ENCODE measurements around the gene MFGE8.

The MFGE8 gene

DNA sequence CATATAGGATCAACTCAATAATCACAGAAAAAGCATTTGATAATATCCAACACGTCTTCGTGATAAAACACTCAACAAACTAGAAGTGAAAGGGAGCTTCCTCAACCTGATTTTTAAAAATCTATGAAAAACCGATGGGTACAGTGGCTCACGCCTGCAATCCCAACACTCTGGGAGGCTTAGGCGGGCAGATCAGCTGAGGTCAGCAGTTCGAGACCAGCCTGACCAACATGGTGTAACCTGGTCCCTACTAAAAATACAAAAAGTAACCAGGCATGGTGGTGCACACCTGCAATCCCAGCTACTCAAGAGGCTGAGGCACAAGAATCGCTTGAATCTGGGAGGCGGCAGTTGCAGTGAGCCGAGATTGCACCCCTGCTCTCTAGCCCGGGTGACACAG lies 2.2 kb upstream of the MFGE8 start:
- H3K9me3 ChIP-seq (ENCODE audit: low read length), result no peaks in the 10 kb centered on the region
- no peak overlapping the region for H3K27ac ChIP-seq (ENCODE audit: low read depth, low read length)

DNA sequence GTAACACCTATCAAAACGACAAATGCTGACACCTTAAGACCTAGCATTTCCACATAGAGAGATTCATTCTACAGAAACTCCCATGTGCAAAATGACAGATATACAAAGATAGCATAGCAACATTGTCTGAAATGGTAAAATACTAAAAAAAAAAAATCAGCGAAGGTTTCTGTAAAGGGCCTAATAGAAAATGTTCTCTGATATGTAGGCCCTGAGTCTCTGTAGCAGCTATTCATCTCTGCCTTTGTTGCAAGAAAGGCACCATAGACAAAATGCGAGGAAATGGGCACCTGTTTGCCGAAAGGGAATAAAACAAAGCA lies 631 bp upstream of the MFGE8 start:
- Histone ChIP-seq H3K9me3 (ENCODE audit: low read length) (no peaks in the 10 kb centered on the region), H3K36me3 (ENCODE audit: insufficient read depth, low read length) (no peaks in the 10 kb centered on the region), H3K27me3 (ENCODE audit: control insufficient read depth in 1 of 2, insufficient read depth in 2 of 2, low read length in 2 of 2) (no peaks in the 10 kb centered on the region), H3K4me1 (ENCODE audit: insufficient read depth, low read length) (peaks cover 10% of the 10 kb centered on the region), H3K9ac (ENCODE audit: low read length) (no peak overlapping the region), H3K4me3 (ENCODE audit: low read depth in 1 of 2, low read length in 2 of 2) (peak overlapping the region in 1 of 2 donors; percentile 59), H3K27ac (ENCODE audit: low read depth, low read length) (no peak overlapping the region)

More for the DNA sequence above, 2.2 kb upstream of the MFGE8 start:
- H3K36me3 ChIP-seq (ENCODE audit: insufficient read depth, low read length), result no peaks in the 10 kb centered on the region
- H3K9ac ChIP-seq (ENCODE audit: low read length), result no peak overlapping the region
- H3K27me3 ChIP-seq (ENCODE audit: control insufficient read depth in 1 of 2, insufficient read depth in 2 of 2, low read length in 2 of 2), result no peaks in the 10 kb centered on the region
- H3K4me3 ChIP-seq (ENCODE audit: low read depth in 1 of 2, low read length in 2 of 2), result no peak overlapping the region
- no peaks in the 10 kb centered on the region for H3K4me1 ChIP-seq (ENCODE audit: insufficient read depth, low read length)

DNA sequence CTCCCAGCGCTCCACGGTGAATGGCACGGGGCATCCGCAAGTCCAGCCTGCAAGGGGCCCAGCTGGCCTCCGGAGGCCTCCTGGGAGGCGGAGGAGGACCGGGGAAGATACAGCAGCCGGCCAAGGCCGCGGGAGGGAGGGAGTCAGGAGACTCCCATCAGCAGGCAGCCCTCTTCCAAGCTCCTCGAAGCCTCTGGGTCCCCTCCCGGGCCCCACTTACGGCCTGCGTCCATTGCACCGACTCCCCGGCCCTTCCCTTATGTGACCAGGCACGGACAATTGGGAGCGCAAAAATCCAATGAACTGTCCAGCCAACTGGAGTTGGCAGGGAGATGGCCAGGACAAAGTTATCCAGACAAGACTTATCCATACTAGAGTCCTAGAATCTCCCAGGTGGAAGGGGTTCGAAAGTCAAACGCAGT lies 668 bp downstream of the MFGE8 start:
- peak overlapping the region; percentile 58 for H3K27ac ChIP-seq (ENCODE audit: low read depth, low read length)

DNA sequence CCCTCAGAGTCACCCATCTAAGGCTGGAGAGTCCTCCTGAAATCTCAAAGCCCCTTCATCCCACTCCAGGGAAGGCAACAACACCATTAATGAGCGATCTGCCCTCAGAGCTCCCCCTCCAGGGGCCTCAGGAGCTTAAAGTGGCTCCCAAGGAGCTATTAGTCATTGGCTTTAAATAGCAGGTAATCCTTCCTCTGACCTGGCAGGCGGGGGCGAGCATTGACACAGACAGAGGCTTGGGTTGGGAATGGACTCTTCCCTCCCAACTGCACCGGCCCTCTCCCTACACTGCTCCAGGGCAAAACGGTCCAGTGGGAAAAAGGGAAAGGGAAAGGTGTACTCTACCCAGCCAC lies 1.4 kb downstream of the MFGE8 start:
- H3K36me3 ChIP-seq (ENCODE audit: insufficient read depth, low read length), result no peaks in the 10 kb centered on the region
- peaks cover 10% of the 10 kb centered on the region for H3K4me1 ChIP-seq (ENCODE audit: insufficient read depth, low read length)
- H3K27me3 ChIP-seq (ENCODE audit: control insufficient read depth in 1 of 2, insufficient read depth in 2 of 2, low read length in 2 of 2), result no peaks in the 10 kb centered on the region
- H3K9me3 ChIP-seq (ENCODE audit: low read length), result no peaks in the 10 kb centered on the region
- H3K9ac ChIP-seq (ENCODE audit: low read length), result no peak overlapping the region
- H3K4me3 ChIP-seq (ENCODE audit: low read depth in 1 of 2, low read length in 2 of 2), result peak overlapping the region in 1 of 2 donors; percentile 59
- H3K27ac ChIP-seq (ENCODE audit: low read depth, low read length), result no peak overlapping the region

More for the DNA sequence above, 668 bp downstream of the MFGE8 start:
- H3K9me3 ChIP-seq (ENCODE audit: low read length), result no peaks in the 10 kb centered on the region
- H3K36me3 ChIP-seq (ENCODE audit: insufficient read depth, low read length), result no peaks in the 10 kb centered on the region
- H3K9ac ChIP-seq (ENCODE audit: low read length), result peak overlapping the region; percentile 18
- no peaks in the 10 kb centered on the region for H3K27me3 ChIP-seq (ENCODE audit: control insufficient read depth in 1 of 2, insufficient read depth in 2 of 2, low read length in 2 of 2)
- peak overlapping the region; percentile 59 to 94 for H3K4me3 ChIP-seq (ENCODE audit: low read depth in 1 of 2, low read length in 2 of 2)
- H3K4me1 ChIP-seq (ENCODE audit: insufficient read depth, low read length), result peaks cover 10% of the 10 kb centered on the region

DNA sequence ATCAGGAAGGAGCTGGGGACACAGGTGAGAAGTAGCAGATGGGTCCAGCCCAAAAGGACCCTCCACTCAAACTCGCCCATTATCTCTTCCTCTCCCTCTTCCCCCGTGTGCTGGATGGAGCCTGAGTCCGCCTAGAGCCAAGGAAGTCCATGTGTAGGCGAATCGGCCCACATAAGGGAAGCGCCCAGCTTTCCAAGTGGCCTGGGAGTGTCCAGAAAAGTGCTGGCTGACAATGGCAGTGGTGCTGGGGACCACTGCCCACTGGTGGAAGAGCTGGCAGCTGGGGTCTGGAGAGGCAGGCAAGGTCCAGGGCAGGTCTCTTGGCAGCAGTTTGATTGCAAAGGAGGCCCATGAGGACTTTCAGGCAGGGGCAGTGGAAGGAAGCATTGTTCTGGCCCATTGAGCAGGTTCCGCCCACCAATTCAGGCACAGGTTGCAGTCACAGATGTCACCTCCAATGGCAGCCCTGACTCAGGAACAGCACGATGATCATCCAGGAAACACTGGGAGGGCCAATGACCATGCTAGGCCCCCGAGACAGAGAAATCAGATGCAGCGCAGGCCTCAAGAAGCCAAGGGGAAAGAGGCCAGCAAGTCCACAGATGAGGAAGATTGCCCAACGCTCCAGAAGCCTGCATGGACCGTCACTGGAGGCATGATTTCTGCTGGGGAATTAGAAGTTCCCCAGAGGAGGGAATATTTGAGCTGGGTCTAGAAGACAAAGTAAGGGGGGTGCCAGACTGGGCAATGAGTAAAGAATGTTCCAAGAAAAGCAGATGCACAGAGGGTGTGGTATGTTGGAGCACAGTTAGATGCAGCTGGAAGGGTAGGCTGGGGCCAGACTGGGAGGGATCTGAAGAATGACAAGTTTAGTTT lies 3.0 kb downstream of the MFGE8 start:
- Histone ChIP-seq H3K4me1 (ENCODE audit: insufficient read depth, low read length) (peaks cover 13% of the 10 kb centered on the region), H3K4me3 (ENCODE audit: low read depth in 1 of 2, low read length in 2 of 2) (no peak overlapping the region)

DNA sequence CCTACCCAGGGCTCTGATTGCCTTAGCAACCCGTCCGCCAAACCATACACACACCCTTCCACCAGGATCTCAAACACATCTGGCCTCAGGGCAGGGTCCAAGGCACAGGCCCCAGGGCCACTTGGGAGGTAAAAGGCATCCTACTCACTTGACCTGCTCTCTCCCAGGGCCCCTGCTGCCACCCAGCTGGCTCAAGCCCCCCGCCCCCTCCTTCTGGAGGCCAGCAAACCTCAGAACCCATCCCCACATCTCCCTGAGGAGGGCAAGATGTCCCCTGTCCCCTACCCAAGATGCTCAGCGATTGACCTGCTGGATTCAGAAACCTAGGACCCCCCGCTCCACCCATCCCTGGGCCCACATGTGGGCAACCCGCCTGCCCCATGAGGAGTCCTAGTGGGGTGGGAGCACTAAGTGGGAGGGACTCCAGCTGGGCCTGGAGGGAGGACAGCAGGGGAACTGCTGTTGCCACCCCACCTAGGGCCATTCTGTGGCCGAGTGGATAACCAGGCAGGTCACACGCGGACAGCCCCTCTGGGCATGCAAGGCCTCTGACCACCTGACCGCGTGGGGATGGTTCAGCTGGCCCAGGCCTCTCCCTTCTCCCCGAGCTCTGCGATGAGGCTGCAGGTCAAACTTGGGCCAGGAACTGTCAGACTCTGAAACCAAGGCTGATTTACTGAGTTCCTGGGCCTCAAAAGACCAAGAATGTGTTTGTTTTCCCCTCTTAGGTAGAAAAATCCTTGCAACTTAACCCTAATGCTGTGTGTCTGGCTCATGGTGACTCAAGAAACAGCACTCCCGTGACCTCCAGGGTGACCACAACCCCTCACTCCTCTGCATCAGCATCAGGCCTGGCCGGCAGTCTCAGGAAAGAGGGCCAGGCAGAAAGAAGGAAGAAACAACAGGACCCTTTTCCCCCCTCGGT lies 4.2 kb downstream of the MFGE8 start:
- no peaks in the 10 kb centered on the region for H3K27me3 ChIP-seq (ENCODE audit: control insufficient read depth in 1 of 2, insufficient read depth in 2 of 2, low read length in 2 of 2)
- no peak overlapping the region for H3K27ac ChIP-seq (ENCODE audit: low read depth, low read length)
- no peak overlapping the region for H3K9ac ChIP-seq (ENCODE audit: low read length)
- H3K36me3 ChIP-seq (ENCODE audit: insufficient read depth, low read length), result peaks cover 9% of the 10 kb centered on the region
- H3K9me3 ChIP-seq (ENCODE audit: low read length), result no peaks in the 10 kb centered on the region
- peaks cover 23% of the 10 kb centered on the region for H3K4me1 ChIP-seq (ENCODE audit: insufficient read depth, low read length)
- H3K4me3 ChIP-seq (ENCODE audit: low read depth in 1 of 2, low read length in 2 of 2), result no peak overlapping the region

More for the DNA sequence above, 3.0 kb downstream of the MFGE8 start:
- Histone ChIP-seq H3K9ac (ENCODE audit: low read length) (no peak overlapping the region), H3K27me3 (ENCODE audit: control insufficient read depth in 1 of 2, insufficient read depth in 2 of 2, low read length in 2 of 2) (no peaks in the 10 kb centered on the region), H3K27ac (ENCODE audit: low read depth, low read length) (no peak overlapping the region), H3K9me3 (ENCODE audit: low read length) (no peaks in the 10 kb centered on the region), H3K36me3 (ENCODE audit: insufficient read depth, low read length) (peaks cover 9% of the 10 kb centered on the region)

DNA sequence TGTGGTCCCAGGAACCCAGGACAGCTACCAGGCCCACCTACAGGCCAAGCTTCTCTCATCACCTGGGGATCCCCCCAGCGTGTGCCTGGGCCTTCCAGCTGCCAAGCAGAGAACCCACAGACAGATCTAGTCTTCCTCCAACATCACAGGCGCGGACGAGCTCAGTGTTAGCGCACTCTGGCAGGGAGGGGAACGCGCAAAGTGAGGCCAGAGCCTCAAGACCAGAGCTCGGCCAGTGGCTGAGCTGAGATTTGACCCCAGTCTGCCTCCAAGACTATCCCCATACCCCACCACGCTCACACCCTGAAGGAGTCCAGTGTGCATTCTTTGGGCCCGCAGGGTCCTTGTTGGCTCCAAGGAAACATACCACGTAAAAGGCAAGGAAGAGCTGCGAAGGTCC lies 5.1 kb downstream of the MFGE8 start:
- Histone ChIP-seq H3K4me3 (ENCODE audit: low read depth in 1 of 2, low read length in 2 of 2) (no peak overlapping the region), H3K9ac (ENCODE audit: low read length) (no peak overlapping the region), H3K27ac (ENCODE audit: low read depth, low read length) (no peak overlapping the region), H3K4me1 (ENCODE audit: insufficient read depth, low read length) (peaks cover 23% of the 10 kb centered on the region), H3K36me3 (ENCODE audit: insufficient read depth, low read length) (peaks cover 10% of the 10 kb centered on the region), H3K27me3 (ENCODE audit: control insufficient read depth in 1 of 2, insufficient read depth in 2 of 2, low read length in 2 of 2) (no peaks in the 10 kb centered on the region), H3K9me3 (ENCODE audit: low read length) (no peaks in the 10 kb centered on the region)

DNA sequence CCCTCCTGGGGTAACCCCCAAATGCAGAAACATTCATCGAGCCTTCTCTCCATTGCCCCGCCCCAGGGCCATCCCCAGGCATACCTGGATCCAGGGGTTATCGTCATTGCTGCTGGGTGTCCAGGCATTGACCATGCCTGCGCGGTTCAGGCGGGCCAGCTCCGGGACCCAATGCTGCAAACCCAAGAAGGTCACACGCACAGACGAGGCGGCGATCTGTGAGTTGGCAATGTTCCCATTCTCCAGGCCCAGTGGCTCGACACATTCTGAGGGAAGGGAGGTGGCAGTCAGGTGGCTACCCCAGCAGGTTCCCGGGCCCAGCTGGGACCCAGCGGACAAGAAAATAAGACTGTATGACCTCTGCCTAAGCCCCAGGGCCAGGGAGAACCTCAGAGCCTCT lies 6.1 kb downstream of the MFGE8 start:
- Histone ChIP-seq H3K27ac (ENCODE audit: low read depth, low read length) (no peak overlapping the region), H3K27me3 (ENCODE audit: control insufficient read depth in 1 of 2, insufficient read depth in 2 of 2, low read length in 2 of 2) (no peaks in the 10 kb centered on the region)

DNA sequence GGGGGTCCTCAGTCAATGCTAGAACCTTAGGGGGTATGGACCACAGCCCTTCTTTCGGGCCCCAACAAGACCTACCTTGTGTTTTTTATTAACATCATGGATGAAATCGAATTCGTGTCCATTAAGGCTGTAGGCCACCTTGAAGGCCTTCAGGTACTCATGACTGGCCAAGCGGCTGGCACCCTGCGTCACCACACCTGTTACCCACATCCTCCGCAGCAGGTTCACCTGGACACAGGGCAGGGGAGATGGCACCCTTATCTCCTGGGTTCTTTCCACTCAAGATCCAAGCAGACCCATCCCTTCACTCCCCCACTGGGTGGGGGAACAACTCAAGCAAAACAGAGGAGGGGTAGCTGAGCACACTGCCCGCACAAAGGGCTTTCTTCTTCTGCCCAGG lies 6.6 kb downstream of the MFGE8 start:
- Histone ChIP-seq H3K27ac (ENCODE audit: low read depth, low read length) (no peak overlapping the region), H3K9me3 (ENCODE audit: low read length) (no peaks in the 10 kb centered on the region), H3K4me1 (ENCODE audit: insufficient read depth, low read length) (peaks cover 23% of the 10 kb centered on the region), H3K36me3 (ENCODE audit: insufficient read depth, low read length) (peaks cover 19% of the 10 kb centered on the region), H3K9ac (ENCODE audit: low read length) (no peak overlapping the region), H3K27me3 (ENCODE audit: control insufficient read depth in 1 of 2, insufficient read depth in 2 of 2, low read length in 2 of 2) (no peaks in the 10 kb centered on the region), H3K4me3 (ENCODE audit: low read depth in 1 of 2, low read length in 2 of 2) (no peak overlapping the region)

More for the DNA sequence above, 6.1 kb downstream of the MFGE8 start:
- Histone ChIP-seq H3K9ac (ENCODE audit: low read length) (no peak overlapping the region), H3K9me3 (ENCODE audit: low read length) (no peaks in the 10 kb centered on the region), H3K4me3 (ENCODE audit: low read depth in 1 of 2, low read length in 2 of 2) (no peak overlapping the region), H3K4me1 (ENCODE audit: insufficient read depth, low read length) (peaks cover 23% of the 10 kb centered on the region), H3K36me3 (ENCODE audit: insufficient read depth, low read length) (peaks cover 19% of the 10 kb centered on the region)

DNA sequence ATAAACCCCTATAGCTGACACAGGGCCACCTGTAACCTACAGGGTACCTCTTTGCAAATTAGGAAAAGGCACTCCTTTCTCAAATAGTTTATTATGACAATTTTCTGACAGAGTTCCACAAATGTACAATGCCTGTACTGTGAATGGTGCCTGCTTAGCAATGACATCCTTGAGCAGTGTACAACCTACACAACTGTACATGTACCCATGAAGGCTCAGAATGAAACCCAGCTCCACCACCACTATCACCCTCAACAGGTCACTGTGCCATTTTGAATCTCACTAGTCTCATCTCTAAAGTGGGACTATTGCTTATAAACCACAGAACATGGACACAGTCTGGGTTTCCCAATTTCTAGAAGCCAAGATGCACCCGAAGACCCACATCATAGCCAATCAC lies 7.0 kb downstream of the MFGE8 start:
- no peak overlapping the region for H3K9ac ChIP-seq (ENCODE audit: low read length)
- H3K27ac ChIP-seq (ENCODE audit: low read depth, low read length), result no peak overlapping the region
- no peak overlapping the region for H3K4me3 ChIP-seq (ENCODE audit: low read depth in 1 of 2, low read length in 2 of 2)
- H3K36me3 ChIP-seq (ENCODE audit: insufficient read depth, low read length), result peaks cover 19% of the 10 kb centered on the region
- no peaks in the 10 kb centered on the region for H3K27me3 ChIP-seq (ENCODE audit: control insufficient read depth in 1 of 2, insufficient read depth in 2 of 2, low read length in 2 of 2)
- H3K9me3 ChIP-seq (ENCODE audit: low read length), result no peaks in the 10 kb centered on the region
- peaks cover 23% of the 10 kb centered on the region for H3K4me1 ChIP-seq (ENCODE audit: insufficient read depth, low read length)

DNA sequence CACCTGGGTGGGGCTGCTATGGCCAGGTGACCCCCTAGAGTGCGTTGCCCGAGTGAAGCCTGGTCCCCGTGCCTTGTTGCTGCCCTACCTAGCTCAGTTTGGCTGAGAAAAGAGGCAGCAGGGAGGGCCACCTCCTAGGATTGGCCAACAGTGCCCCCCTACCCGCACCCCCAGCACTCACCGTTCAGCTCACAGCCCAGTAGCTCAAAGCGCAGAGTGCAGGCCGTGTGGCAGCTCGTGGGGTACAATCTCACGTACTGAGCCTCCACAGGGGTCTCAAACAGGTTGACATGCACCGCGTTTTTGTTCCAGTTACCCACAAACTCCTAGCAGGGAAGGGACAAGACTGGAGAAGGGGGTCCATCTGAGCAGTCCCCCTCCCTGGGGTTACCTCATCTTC lies 7.6 kb downstream of the MFGE8 start:
- H3K9ac ChIP-seq (ENCODE audit: low read length), result no peak overlapping the region
- no peak overlapping the region for H3K27ac ChIP-seq (ENCODE audit: low read depth, low read length)
- H3K4me1 ChIP-seq (ENCODE audit: insufficient read depth, low read length), result peaks cover 23% of the 10 kb centered on the region
- H3K9me3 ChIP-seq (ENCODE audit: low read length), result no peaks in the 10 kb centered on the region
- peaks cover 19% of the 10 kb centered on the region for H3K36me3 ChIP-seq (ENCODE audit: insufficient read depth, low read length)
- no peak overlapping the region for H3K4me3 ChIP-seq (ENCODE audit: low read depth in 1 of 2, low read length in 2 of 2)
- no peaks in the 10 kb centered on the region for H3K27me3 ChIP-seq (ENCODE audit: control insufficient read depth in 1 of 2, insufficient read depth in 2 of 2, low read length in 2 of 2)

Measured in muscle layer of colon (tissue), 2 donors.